HG03025 (cell line): Measurements from ENCODE around the gene SLC13A1.
"Not testable (repeated sequence)": the region's sequence is repeated elsewhere in the genome, so short reads cannot be mapped to it uniquely, and the experiment has no call there.

Source experiments
- ATAC-seq: cut with Tn5 transposase; IDR thresholded peaks from one replicate; pipeline ENCODE4 v1.9.1; 2021; ENCODE audit warnings: mild to moderate bottlenecking, moderate library complexity; ENCODE audit not compliant: unreplicated experiment, low FRiP score

Gene SLC13A1

GRCh38 chr7:123133924-123134323 lies 65.8 kb downstream of the SLC13A1 start:
- no peak for ATAC-seq

DNA sequence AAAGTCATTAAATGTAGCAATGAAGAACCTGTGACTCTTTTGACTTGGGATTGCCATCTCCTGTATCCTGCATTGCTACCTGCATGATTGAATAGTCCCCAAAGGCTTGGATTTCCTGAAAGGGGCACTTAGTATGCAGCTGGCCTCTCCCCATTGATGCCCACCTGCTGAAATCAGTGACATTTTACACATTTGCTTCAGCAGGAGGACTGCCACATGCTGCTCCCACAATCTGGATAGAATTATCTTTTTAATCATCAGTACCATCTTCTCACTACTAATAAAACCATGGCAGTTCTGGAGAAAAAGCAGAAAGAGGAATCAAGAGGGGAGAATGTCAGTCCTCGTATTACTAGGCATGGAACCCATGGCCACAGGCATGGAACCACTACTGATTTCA lies 67.8 kb downstream of the SLC13A1 start:
- ATAC-seq, result no peak

- ATAC-seq, result no peak
Measured at GRCh38 chr7:123131556-123131955, 68.2 kb downstream of the SLC13A1 start.

GRCh38 chr7:123131140-123131539 lies 68.6 kb downstream of the SLC13A1 start:
- ATAC-seq, result no peak

DNA sequence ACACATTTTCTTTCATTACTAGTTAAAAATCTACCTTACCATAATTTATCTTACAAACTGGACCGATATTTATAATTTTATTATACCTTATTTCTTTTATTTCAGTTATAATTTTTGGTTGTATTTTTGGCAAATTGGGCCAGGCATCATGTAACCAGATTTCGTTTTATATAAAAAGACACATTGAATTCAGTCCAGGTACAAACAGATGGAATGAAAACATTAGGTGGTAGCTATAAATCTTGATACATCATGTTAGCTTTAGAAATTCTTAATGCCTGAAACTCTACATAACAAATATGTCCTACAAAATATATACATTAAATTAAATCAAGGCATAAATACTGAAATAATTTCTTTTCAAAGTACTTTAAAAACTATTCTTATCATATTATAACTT lies 73.1 kb downstream of the SLC13A1 start:
- no peak for ATAC-seq

DNA sequence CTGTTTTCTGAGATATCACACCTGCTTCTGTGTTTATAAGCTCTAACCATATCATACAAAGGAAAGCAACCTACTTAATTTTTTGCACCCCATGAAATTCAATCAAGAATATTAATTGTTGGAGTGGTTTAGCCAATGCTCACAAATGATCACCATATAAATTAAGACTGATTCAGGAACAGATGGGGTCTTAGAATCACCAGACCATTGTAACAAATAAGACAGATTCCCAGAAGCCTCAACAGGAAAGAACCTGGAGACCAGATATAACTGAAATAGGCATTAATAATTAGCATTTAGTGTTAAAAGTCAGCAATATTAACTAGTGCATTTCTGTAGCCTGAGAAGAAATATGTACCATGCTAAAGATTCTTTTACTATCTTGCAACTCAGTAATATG lies 73.6 kb downstream of the SLC13A1 start:
- no peak for ATAC-seq

- ATAC-seq, result no peak
Measured at GRCh38 chr7:123125231-123125630, 74.5 kb downstream of the SLC13A1 start.

- no peak for ATAC-seq
Measured at GRCh38 chr7:123122916-123123315, 76.9 kb downstream of the SLC13A1 start.

- ATAC-seq, result no peak
Measured at GRCh38 chr7:123120286-123120685, 79.5 kb downstream of the SLC13A1 start.

- ATAC-seq, result no peak
Measured at GRCh38 chr7:123115331-123115730, 84.4 kb downstream of the SLC13A1 start.

DNA sequence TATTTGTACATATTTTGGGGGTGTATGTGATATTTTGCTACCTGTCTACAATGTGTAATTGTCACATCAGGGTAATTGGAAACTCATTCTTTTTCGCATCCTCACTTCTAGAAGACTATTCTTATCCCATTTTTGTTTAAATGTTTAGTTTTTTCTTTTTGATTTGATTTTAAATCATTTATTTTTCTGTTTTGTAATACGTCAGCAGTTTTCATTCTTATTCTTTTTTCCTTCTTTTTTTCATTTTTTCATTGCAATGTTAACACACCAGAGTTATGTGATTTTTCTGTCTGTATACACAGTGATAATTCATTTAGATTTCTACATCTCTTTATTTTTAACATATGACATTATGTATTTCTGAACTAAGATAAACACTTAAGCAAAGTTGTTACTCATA lies 85.5 kb downstream of the SLC13A1 start:
- ATAC-seq, result no peak

DNA sequence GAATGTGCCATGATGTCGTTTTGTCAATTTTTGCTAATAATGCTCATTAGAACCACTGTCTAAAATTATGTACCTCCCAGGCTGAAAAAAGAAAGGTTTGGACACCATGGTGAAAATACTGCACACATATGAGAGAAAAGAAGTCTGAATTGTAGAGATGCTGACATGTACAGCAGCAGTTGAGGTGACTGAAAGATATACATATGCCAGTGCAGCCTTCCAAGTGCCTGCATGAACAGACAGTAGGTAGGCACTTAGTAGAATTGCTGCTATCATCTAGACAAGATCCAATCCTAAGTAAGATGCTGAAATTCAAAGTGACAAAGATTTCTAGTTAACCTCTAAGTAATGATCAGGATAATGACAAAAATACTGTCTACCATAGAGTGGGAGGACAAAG lies 86.9 kb downstream of the SLC13A1 start:
- ATAC-seq, result no peak

DNA sequence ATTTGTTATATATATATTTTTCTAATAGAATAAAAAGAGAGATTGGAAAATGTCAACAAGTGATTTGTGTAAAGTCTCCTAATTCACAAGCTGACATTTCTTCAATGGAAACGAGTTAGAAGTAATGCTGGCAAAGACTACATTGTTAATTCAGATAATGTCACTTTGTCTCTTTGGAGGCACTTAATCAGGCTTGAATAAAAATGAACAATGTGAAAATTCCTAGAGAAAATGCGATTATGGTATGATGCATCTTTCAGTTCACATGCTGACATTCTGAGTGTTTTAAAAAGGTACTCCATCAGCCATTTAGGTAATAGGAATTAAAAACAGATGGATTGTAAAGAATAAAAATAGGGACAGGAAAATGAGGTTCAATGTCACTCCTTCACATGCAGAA lies 100.1 kb downstream of the SLC13A1 start:
- no peak for ATAC-seq

DNA sequence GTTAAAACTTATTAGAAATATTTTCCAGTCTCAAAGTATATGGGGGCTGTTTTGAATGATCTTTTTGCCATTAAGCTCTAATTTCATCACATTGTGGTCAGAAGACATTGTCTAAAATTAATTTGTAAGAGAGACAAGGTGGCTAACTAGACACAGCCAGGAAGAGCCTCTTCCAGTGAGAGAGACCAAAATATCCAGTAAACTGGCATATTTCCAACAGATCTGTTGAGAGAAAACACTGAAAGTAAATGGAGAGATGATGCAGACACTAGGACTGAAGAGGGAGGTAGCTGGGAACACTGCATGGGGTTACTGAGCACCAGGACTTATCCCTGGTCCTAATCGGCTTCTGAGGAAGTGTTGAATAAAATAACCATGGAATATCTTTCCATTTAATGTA lies 102.8 kb downstream of the SLC13A1 start:
- no peak for ATAC-seq

DNA sequence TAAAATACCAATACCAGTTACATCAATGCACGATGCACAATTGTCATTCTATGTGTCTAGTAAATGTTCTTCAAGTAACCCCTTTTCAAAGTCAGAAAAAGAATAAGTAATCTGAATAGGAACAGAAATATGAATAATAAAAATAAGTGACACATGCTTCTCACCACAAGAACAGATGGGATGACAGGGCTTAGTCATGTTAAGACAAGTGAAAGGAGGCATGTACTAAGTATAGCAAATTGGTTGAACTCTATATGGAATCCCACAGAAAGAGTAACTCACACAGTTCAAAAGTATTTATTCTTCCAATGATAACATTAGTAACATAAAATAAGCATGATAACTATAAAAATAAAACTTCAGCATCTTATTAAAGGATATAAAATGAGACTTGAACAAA lies 103.3 kb downstream of the SLC13A1 start:
- ATAC-seq, result no peak

GRCh38 chr7:123090456-123090855 lies 109.3 kb downstream of the SLC13A1 start:
- no peak for ATAC-seq

GRCh38 chr7:123086910-123087309 lies 112.9 kb downstream of the SLC13A1 start:
- not testable (repeated sequence) for ATAC-seq

DNA sequence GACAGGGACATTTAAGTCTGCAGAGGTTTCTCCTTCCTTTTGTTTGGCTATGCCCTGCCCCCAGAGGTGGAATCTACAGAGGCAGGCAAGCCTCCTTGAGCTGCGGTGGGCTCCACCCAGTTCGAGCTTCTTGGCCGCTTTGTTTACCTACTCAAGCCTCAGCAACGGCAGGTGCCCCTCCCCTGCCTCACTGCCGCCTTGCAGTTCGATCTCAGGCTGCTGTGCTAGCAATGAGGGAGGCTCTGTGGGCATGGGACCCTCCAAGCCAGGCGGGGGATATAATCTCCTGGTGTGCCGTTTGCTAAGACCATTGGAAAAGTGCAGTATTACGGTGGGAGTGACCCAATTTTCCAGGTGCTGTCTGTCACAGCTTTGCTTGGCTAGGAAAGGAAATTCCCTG lies 114.9 kb downstream of the SLC13A1 start:
- ATAC-seq, result not testable (repeated sequence)

- no peak for ATAC-seq
Measured at GRCh38 chr7:123079021-123079420, 120.7 kb downstream of the SLC13A1 start.

GRCh38 chr7:123075838-123076467 lies 123.8 kb downstream of the SLC13A1 start:
- ATAC-seq, result peak; percentile 70

- no peak for ATAC-seq
Measured at GRCh38 chr7:123070702-123071286, 129.0 kb downstream of the SLC13A1 start.

DNA sequence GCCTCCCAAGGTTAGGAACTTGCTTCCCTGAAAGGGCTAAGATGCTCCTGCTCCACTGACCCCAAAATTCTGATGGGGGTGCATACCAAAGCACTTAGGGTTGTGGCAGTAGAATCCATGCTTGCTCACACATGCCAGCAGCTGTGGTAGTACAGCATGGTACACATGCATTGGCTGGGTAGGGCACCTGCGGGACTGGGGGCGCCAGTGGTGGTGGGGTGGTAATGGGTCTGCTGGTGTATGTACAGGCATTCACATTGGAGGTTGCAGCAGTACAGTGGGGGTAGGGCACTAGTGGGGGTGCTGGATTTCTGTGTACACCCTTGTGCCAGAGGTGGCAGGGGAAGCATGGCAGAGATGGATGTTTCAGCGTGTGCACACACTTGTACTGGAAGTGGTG lies 132.0 kb downstream of the SLC13A1 start:
- ATAC-seq, result no peak
